Lower leg skin (tissue), 4 donors: ENCODE results near the gene KRTDAP. TPM values are rescaled to one million over a fixed set of nuclear protein-coding genes. Genes with fewer than 3 reads are reported as not detected.

Experiments
- DNase-seq, 2 donors: peaks; one replicate each; pipeline ENCODE4 v3.0.0-alpha.2; 2019; ENCODE audit warnings: low spot score in 2 of 2
- H3K4me3 ChIP-seq: fragments of 200-600 bp; sonication (generic); 2 replicates; pipeline ENCODE4 v1.5.1; 2017; ENCODE audit warnings: mild to moderate bottlenecking, low read depth; ENCODE audit not compliant: poor library complexity, severe bottlenecking
- CTCF ChIP-seq, 3 donors: fragments of 450-650 bp; IDR thresholded peaks; one replicate each; pipeline ENCODE4 v1.5.1; 2016; ENCODE audit warnings: antibody characterized with exemption in 3 of 3, mild to moderate bottlenecking in 3 of 3, moderate library complexity in 2 of 3
- POLR2A ChIP-seq, 2 donors: fragments of 450-650 bp; IDR thresholded peaks; one replicate each; pipeline ENCODE4 v1.6.1; 2016 to 2017; ENCODE audit warnings: antibody characterized with exemption in 2 of 2, mild to moderate bottlenecking in 1 of 2, moderate library complexity in 1 of 2
- WGBS, 2 donors: methylation state at CpG; one replicate each; pipeline ENCODE4 v1.1.5; 2018; 5-methylcytosine and 5-hydroxymethylcytosine counted together
- intact Hi-C: fragments of 100-400 bp; cut with DNase I; formaldehyde crosslinking; loops from one replicate; pipeline ENCODE4 v1.15.0; 2023; ENCODE audit warnings: low total_unique reads
- total RNA-seq, 4 donors: library from RNA; depleted of rRNA; stranded (reverse); fragments of >200 nt; gene quantifications; one replicate each; pipeline ENCODE4 v1.1.0, GENCODE V29; 2016

KRTDAP gene
- total RNA-seq, 4 donors from 2014 or later = 10,097 to 21,423 (median 15,501) TPM

- WGBS, 2 donors = 58 to 71% methylated on average over 1 of the region's 1 CpG
- DNase-seq = no peak
- intact Hi-C loops = no loop called here
- TF ChIP-seq POLR2A (IDR thresholded peaks at IDR 0.05) = no peak
- no peak for TF ChIP-seq CTCF (IDR thresholded peaks at IDR 0.05)
- no peak overlapping the region for H3K4me3 ChIP-seq
Measured at GRCh38 chr19:35444735-35445134, 45.5 kb downstream of the KRTDAP start.

- peak in 1 of 2 donors; percentile 30 for DNase-seq
- WGBS, 2 donors = 66 to 87% methylated on average over 7 of the region's 7 CpGs
- H3K4me3 ChIP-seq = no peak overlapping the region
Measured at GRCh38 chr19:35442091-35442490, 48.2 kb downstream of the KRTDAP start.

GRCh38 chr19:35439921-35440320 lies 50.3 kb downstream of the KRTDAP start:
- TF ChIP-seq POLR2A (IDR thresholded peaks at IDR 0.05) = no peak
- no peak for TF ChIP-seq CTCF (IDR thresholded peaks at IDR 0.05)
- no peak for DNase-seq
- WGBS, 2 donors = 90 to 91% methylated on average over 6 of the region's 6 CpGs
- no peak overlapping the region for H3K4me3 ChIP-seq
- intact Hi-C loops = no loop called here

More at GRCh38 chr19:35442091-35442490, 48.2 kb downstream of the KRTDAP start:
- intact Hi-C loops = no loop called here
- TF ChIP-seq POLR2A (IDR thresholded peaks at IDR 0.05) (no peak), CTCF (IDR thresholded peaks at IDR 0.05) (no peak)

GRCh38 chr19:35438527-35438926 lies 51.7 kb downstream of the KRTDAP start:
- no peak for DNase-seq
- no peak for TF ChIP-seq CTCF (IDR thresholded peaks at IDR 0.05)
- TF ChIP-seq POLR2A (IDR thresholded peaks at IDR 0.05) = no peak
- intact Hi-C loops = no loop called here
- 47 to 56% methylated on average over 5 of the region's 5 CpGs for WGBS, 2 donors
- no peak overlapping the region for H3K4me3 ChIP-seq

- intact Hi-C loops = no loop called here
- 81 to 85% methylated on average over 5 of the region's 5 CpGs for WGBS, 2 donors
- no peak overlapping the region for H3K4me3 ChIP-seq
- no peak for DNase-seq
- no peak for TF ChIP-seq CTCF (IDR thresholded peaks at IDR 0.05)
- TF ChIP-seq POLR2A (IDR thresholded peaks at IDR 0.05) = no peak
Measured at GRCh38 chr19:35438096-35438495, 52.2 kb downstream of the KRTDAP start.

- DNase-seq = no peak
- 89% methylated on average over 15 of the region's 15 CpGs for WGBS, 2 donors
- TF ChIP-seq POLR2A (IDR thresholded peaks at IDR 0.05) = no peak
- TF ChIP-seq CTCF (IDR thresholded peaks at IDR 0.05) = no peak
- no peak overlapping the region for H3K4me3 ChIP-seq
- intact Hi-C loops = no loop called here
Measured at GRCh38 chr19:35437406-35437951, 52.8 kb downstream of the KRTDAP start.
